ENCODE results near the gene SLC2A5. TPM values are rescaled to one million over a fixed set of nuclear protein-coding genes. Genes with fewer than 3 reads are reported as not detected.

The SLC2A5 gene
- total RNA-seq, 1 donor from 2014 or later: 8.1 TPM

- no peak overlapping the region for H3K4me3 ChIP-seq
- no peak for TF ChIP-seq POLR2A (IDR thresholded peaks at IDR 0.05)
- TF ChIP-seq CTCF (IDR thresholded peaks at IDR 0.05): no peak
- TF ChIP-seq POLR2AphosphoS5 (IDR thresholded peaks at IDR 0.05; ENCODE audit: insufficient read depth in 1 of 2, low read depth in 1 of 2): no peak
Observed at GRCh38 chr1:9020305-9020704, 49.1 kb downstream of the SLC2A5 start.

GRCh38 chr1:9019896-9020295, 49.5 kb downstream of the SLC2A5 start:
- H3K27ac ChIP-seq: no peak overlapping the region
- no peak overlapping the region for H3K4me3 ChIP-seq
- H3K27me3 ChIP-seq: no peaks in the 10 kb centered on the region
- no peak for DNase-seq (ENCODE audit: extremely low spot score in 2 of 2)
- intact Hi-C loops (cut with DNase I): loop anchor here (2.0 kb wide), 1 partner anchor 53 kb away; no protein-coding TSS in a partner anchor
- TF ChIP-seq POLR2AphosphoS5 (IDR thresholded peaks at IDR 0.05; ENCODE audit: insufficient read depth in 1 of 2, low read depth in 1 of 2): no peak
- no peak for TF ChIP-seq POLR2A (IDR thresholded peaks at IDR 0.05)
- TF ChIP-seq CTCF (IDR thresholded peaks at IDR 0.05): no peak
- H3K4me1 ChIP-seq: no peaks in the 10 kb centered on the region
- H3K9me3 ChIP-seq: no peaks in the 10 kb centered on the region
- no peaks in the 10 kb centered on the region for H3K36me3 ChIP-seq

More at GRCh38 chr1:9020305-9020704, 49.1 kb downstream of the SLC2A5 start:
- Histone ChIP-seq H3K4me1 (no peaks in the 10 kb centered on the region), H3K9me3 (no peaks in the 10 kb centered on the region), H3K27ac (no peak overlapping the region), H3K36me3 (no peaks in the 10 kb centered on the region), H3K27me3 (no peaks in the 10 kb centered on the region)
- no peak for DNase-seq (ENCODE audit: extremely low spot score in 2 of 2)
- intact Hi-C loops (cut with DNase I): no loop called here

GRCh38 chr1:9018333-9018732, 51.1 kb downstream of the SLC2A5 start:
- Histone ChIP-seq H3K4me3 (no peak overlapping the region), H3K4me1 (no peaks in the 10 kb centered on the region), H3K27me3 (no peaks in the 10 kb centered on the region), H3K9me3 (no peaks in the 10 kb centered on the region), H3K36me3 (no peaks in the 10 kb centered on the region), H3K27ac (no peak overlapping the region)
- DNase-seq (ENCODE audit: extremely low spot score in 2 of 2): no peak
- intact Hi-C loops (cut with DNase I): loop anchor here (2.0 kb wide), 1 partner anchor 52 kb away; no protein-coding TSS in a partner anchor
- TF ChIP-seq POLR2A (IDR thresholded peaks at IDR 0.05) (no peak), POLR2AphosphoS5 (IDR thresholded peaks at IDR 0.05; ENCODE audit: insufficient read depth in 1 of 2, low read depth in 1 of 2) (no peak), CTCF (IDR thresholded peaks at IDR 0.05) (no peak)

DNA sequence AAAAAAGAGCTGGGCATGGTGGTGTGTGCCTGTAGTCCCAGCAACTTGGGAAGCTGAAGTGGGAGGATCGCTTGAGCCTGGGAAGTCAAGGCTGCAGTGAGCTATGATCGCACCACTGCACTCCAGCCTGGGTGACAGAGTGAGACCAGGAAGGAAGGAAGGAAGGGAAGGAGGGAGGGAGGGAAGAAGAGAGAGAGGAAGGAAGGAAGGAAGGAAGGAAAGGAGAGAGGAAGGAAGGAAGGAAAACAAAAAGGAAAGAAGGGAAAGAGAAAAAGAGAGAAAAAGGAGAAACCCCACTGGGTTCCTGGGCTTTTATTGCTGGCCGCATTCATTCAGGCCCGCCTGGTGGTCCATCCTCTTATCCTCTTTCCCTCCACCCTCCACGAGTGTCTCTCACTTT, 53.0 kb downstream of the SLC2A5 start:
- intact Hi-C loops (cut with DNase I): no loop called here
- H3K9me3 ChIP-seq: no peaks in the 10 kb centered on the region
- no peak for TF ChIP-seq POLR2AphosphoS5 (IDR thresholded peaks at IDR 0.05; ENCODE audit: insufficient read depth in 1 of 2, low read depth in 1 of 2)
- no peaks in the 10 kb centered on the region for H3K4me1 ChIP-seq
- no peak overlapping the region for H3K4me3 ChIP-seq
- H3K27ac ChIP-seq: no peak overlapping the region
- H3K27me3 ChIP-seq: no peaks in the 10 kb centered on the region
- no peaks in the 10 kb centered on the region for H3K36me3 ChIP-seq
- no peak for DNase-seq (ENCODE audit: extremely low spot score in 2 of 2)

DNA sequence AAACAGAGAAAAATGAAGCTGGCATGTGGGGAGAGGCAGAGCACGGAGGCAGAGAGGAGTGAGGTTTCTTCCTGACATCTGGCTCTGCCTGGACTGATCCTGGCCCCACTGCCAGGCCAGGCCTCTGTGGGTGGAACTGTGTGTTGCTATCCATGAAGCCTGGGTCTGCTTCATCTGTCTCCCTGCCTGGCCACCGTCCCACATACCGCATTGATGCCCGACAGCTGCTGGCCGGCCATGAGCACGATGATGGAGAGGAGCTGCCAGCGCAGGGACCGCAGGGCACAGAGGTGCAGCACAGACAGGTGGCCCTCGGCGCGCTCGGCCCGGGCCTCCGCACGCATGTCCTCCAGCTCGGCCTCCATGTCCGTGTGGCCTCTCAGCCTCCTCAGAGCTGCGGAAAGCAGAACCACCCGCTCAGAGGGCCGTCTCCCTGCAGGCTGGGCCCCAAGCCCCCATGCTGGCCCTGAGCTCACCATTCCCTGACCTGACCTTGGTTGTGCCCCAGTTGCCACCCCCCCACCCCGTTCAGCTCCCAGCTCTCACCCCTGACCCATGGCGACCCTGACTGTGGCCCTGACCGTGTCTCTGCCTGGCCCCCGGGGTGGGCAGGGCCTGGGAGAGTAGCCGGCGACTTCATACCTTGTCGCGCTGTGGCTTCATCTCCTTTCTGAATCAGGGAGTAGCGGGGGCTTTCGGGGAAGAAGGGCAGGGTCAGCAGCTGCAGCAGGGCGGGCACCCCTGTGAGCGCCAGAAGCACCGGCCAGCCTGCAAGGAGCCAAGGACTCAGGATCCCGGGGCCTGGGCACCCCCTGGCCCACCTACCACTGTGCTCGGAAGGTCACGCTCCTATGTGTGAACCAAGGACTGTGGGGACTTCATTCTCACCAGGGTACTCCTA, 54.7 kb downstream of the SLC2A5 start:
- intact Hi-C loops (cut with DNase I): no loop called here
- DNase-seq (ENCODE audit: extremely low spot score in 2 of 2): no peak
- Histone ChIP-seq H3K9me3 (no peaks in the 10 kb centered on the region), H3K36me3 (no peaks in the 10 kb centered on the region), H3K27me3 (no peaks in the 10 kb centered on the region), H3K4me3 (no peak overlapping the region), H3K4me1 (no peaks in the 10 kb centered on the region), H3K27ac (no peak overlapping the region)
- TF ChIP-seq POLR2A (IDR thresholded peaks at IDR 0.05): no peak
- TF ChIP-seq CTCF (IDR thresholded peaks at IDR 0.05): no peak
- TF ChIP-seq POLR2AphosphoS5 (IDR thresholded peaks at IDR 0.05; ENCODE audit: insufficient read depth in 1 of 2, low read depth in 1 of 2): no peak
